Mucosa of descending colon (tissue), 3 donors: ENCODE data around the gene POU2F2. TPM values are rescaled to one million over a fixed set of nuclear protein-coding genes. Genes with fewer than 3 reads are reported as not detected.

Experiments
- ATAC-seq: fragments of 200-7000 bp; cut with Tn5 transposase; one replicate; pipeline ENCODE4 v1.9.1; 2020; ENCODE audit warnings: mild to moderate bottlenecking, moderate library complexity
- DNase-seq, 3 donors: peaks; one replicate each; pipeline ENCODE4 v3.0.0-alpha.2; 2020
- H3K36me3 ChIP-seq: fragments of 200-600 bp; one replicate; pipeline ENCODE4 v1.8.0; 2021; ENCODE audit warnings: low read depth, mild to moderate bottlenecking
- H3K4me1 ChIP-seq: fragments of 200-600 bp; one replicate; pipeline ENCODE4 v1.8.0; 2021; ENCODE audit warnings: low read depth, mild to moderate bottlenecking
- H3K4me3 ChIP-seq: fragments of 200-600 bp; one replicate; pipeline ENCODE4 v1.8.0; 2021; ENCODE audit warnings: mild to moderate bottlenecking
- H3K9me3 ChIP-seq: fragments of 200-600 bp; one replicate; pipeline ENCODE4 v1.8.0; 2021; ENCODE audit warnings: mild to moderate bottlenecking
- intact Hi-C, 2 donors: fragments of 100-400 bp; cut with DNase I in 1 of 2; cut with micrococcal nuclease in 1 of 2; formaldehyde crosslinking; loops; one replicate each; pipeline versions ENCODE4 v1.11.0 to v1.11.1; 2022; cut with DNase I, micrococcal nuclease
- total RNA-seq, 3 donors: library from RNA; stranded (reverse); fragmentation: NEBNext Ultra II Directional in 2 of 3; extraction: Animal tissue kit (Norgen Biotek cat#: 25700) in 2 of 3; gene quantifications; one replicate each; pipeline versions ENCODE4 v1.2.1 to v1.2.4, GENCODE V29; 2021 to 2023
- TF ChIP-seq, protein P1 (sequence below): fragments of 200-600 bp; IDR thresholded peaks from one replicate; pipeline ENCODE4 v1.8.0; 2022; ENCODE audit warnings: antibody characterized with exemption, mild to moderate bottlenecking
- donor health status: DM: no; HTN: no; CAD: no; lungs with moderate emphysema.
- donor health status: DM: no; HTN: no; CAD: no.
- donor health status: DM: no; HTN: yes; CAD: no.

POU2F2 gene
- total RNA-seq, 3 donors from 2014 or later, result 3.9 to 6.8 (median 6.1) TPM

DNA sequence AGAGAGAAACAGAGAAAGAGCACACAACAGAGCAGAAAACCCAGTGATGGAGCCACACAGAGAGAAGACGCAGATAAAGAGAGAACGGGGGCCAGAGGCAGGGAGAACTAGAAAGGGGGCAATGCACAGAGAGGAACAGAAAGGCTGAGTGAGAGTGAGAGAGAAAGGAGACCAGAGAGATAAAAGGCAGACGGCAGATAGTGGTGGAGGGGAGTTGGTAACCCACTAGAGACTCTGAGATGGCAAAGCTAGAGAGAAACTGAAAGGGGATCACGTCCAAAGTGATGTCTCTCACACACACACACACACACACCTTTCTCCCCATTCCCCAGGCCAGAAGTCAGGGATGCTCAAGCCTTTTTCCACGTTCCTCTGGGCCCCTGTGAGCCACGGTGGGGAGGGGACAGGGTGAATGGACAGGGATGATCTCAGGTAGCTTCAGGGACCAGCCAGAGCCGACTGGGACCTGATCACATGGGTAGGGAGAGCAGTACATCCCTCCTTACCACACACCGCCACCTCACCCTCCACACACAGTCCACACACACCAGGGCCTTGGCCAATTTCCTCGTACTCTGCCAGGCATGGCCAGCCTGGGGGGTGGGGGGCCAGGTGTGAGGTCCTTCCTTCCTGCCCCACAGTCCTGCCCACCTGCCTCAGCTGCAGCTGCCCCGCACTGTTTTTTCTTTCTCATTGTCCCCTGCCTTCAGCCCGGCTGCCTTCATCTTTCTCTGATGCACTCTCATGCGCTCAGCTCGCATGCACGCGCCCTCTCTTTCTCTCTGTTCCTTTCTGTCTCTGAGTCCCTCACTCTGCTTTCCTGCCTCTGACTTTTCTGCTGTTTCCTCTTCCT is 22.5 kb upstream of the POU2F2 start:
- H3K4me1 ChIP-seq, result no peaks in the 10 kb centered on the region
- H3K9me3 ChIP-seq, result no peaks in the 10 kb centered on the region
- ATAC-seq (peak; percentile 45), DNase-seq (no peak)
- TF ChIP-seq, protein P1, sequence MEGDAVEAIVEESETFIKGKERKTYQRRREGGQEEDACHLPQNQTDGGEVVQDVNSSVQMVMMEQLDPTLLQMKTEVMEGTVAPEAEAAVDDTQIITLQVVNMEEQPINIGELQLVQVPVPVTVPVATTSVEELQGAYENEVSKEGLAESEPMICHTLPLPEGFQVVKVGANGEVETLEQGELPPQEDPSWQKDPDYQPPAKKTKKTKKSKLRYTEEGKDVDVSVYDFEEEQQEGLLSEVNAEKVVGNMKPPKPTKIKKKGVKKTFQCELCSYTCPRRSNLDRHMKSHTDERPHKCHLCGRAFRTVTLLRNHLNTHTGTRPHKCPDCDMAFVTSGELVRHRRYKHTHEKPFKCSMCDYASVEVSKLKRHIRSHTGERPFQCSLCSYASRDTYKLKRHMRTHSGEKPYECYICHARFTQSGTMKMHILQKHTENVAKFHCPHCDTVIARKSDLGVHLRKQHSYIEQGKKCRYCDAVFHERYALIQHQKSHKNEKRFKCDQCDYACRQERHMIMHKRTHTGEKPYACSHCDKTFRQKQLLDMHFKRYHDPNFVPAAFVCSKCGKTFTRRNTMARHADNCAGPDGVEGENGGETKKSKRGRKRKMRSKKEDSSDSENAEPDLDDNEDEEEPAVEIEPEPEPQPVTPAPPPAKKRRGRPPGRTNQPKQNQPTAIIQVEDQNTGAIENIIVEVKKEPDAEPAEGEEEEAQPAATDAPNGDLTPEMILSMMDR, result no peak
- intact Hi-C loops, result no loop called here
- no peaks in the 10 kb centered on the region for H3K36me3 ChIP-seq
- no peak overlapping the region for H3K4me3 ChIP-seq

DNA sequence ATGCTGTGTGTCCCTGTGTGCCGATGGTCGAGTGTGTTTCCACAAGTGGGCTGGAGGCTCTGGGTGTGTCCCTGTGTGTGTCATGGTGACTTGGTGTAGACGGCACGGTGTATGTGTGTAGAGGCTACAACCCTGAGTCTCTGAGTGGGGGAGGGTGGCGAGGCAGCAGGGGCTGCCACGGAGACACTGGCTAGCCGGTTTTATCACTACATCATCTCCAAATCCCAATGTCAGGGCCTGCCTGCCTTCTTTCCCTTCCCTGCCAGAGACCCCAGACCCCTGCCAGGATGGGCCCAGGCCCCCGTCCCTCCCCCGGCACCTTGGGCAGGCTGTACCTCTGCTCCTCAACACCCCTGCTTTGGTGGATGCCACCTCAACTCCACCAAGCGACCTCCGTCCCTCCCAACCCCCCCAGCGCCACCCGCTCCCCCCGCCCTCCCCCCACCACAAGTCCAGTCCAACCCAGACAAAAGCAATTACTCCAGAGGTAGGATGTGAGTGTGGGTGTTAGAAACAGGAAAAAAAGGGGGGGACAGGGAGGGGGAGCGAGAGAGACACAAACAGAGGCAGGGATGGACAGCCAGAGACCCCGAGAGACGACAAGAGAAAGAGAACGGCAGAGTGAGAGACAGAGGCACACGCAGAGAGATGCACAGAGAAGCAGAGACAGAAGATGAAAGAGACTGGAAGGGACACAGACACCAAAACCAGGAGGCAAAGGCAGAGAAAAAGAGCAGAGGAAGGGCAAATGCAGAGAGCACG is 21.6 kb upstream of the POU2F2 start:
- H3K9me3 ChIP-seq, result no peaks in the 10 kb centered on the region
- no peak for DNase-seq
- ATAC-seq, result no peak
- no peaks in the 10 kb centered on the region for H3K36me3 ChIP-seq
- intact Hi-C loops, result no loop called here
- no peaks in the 10 kb centered on the region for H3K4me1 ChIP-seq
- TF ChIP-seq, protein P1, result no peak
- H3K4me3 ChIP-seq, result no peak overlapping the region

DNA sequence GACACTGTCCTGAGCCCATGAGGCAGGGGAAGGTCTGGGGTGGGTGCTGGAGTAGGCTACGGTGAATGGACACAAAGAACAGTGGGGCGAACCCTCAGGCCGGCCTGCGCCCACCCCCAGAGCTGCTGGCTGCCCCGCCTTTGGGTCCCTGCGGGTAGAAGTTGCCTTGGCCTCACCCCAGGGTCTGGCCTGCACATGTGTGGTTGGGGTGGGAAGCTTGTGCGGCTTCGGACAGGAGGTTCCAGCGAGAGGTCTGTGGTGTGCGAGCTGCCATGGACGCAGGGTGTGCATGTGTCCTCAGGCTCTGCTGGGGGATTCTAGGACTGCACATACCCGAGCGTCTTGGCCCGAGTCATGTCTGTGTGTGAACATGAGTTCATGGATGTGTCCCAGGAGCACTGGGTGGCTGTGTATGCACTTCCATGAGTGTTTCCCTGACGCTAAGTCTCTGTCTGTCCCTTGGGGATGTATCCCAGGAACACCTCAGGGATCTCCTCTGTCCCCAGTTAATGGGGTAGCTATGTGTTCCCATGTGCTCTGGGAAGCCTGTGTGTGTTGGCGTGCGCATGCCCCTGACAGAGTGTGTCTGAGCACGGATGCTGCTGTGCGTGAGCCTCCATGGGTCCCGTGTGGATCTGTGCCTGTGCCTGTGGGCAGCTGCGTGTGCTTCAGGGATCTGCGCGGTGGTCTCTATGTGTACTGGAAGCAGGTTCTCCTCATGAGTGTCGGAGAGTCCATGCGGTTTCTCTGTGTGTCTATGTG is 20.8 kb upstream of the POU2F2 start:
- Histone ChIP-seq H3K9me3 (no peaks in the 10 kb centered on the region), H3K4me1 (no peaks in the 10 kb centered on the region), H3K4me3 (no peak overlapping the region), H3K36me3 (no peaks in the 10 kb centered on the region)
- intact Hi-C loops, result no loop called here
- ATAC-seq (no peak), DNase-seq (no peak)
- TF ChIP-seq, protein P1, result no peak

DNA sequence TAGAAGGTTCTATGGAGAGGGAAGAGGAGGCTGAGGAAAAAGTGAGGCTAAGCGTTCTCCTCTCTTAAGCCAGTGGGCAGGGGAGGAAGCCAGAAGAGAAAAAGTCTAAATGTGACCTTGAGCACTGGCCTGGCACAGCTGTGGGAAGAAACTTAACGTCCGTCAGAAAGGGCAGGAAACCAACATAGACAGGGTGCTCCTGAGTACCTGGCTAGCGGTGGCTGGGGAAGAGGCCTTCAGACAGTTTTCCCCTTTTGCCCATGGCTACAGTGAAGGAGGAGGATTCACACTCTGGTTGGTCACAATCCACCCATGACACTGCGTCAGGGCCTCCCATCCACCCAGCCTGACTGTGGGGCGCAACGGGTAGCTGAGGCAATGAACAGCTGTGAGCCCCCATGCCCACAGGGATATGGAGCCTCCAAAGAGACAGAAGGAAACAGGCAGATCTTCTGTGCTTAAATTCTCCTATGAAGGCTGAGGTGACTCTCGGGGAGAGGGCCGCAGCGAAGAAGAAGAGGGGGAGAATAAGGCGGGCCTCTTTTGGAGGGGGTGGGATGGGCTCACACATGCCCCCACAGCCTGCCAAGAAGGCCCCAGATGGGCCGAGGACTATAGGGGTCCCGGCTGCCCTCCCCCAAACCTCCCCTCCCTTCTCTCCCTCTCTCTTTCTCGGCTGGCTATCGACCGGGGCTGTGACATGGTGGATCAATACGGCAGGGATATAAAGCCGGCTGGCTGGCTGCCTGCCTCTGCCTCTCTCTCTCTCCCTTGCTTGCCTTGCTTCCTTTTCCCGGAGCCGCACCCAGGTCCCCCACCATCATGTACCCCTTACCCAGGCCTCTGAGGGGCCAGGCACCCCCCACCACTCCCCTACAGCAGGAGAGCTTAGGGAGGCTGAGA is 19.8 kb upstream of the POU2F2 start:
- intact Hi-C loops, result no loop called here

More for the DNA sequence above, 19.8 kb upstream of the POU2F2 start:
- H3K9me3 ChIP-seq, result no peaks in the 10 kb centered on the region
- no peaks in the 10 kb centered on the region for H3K36me3 ChIP-seq
- TF ChIP-seq, protein P1, result no peak
- DNase-seq (no peak), ATAC-seq (no peak)
- no peaks in the 10 kb centered on the region for H3K4me1 ChIP-seq
- no peak overlapping the region for H3K4me3 ChIP-seq
